SU-DHL-6 (cell line): ENCODE results near the gene VAT1L.

ENCODE experiments used
- CTCF ChIP-seq: fragments of 200-600 bp; sonication (generic); IDR thresholded peaks from one replicate; pipeline ENCODE4 v1.5.1; 2017; ENCODE audit warnings: antibody characterized with exemption, mild to moderate bottlenecking, low read length, moderate library complexity; ENCODE audit not compliant: insufficient read depth, poor library complexity, severe bottlenecking
- EZH2phosphoT487 ChIP-seq: fragments of 200-600 bp; sonication (generic), shearing (Covaris generic); conservative IDR thresholded peaks from 2 replicates; pipeline ENCODE4 v1.6.1; 2018; ENCODE audit warnings: mild to moderate bottlenecking, antibody characterized with exemption, low read length, moderate library complexity, mixed read lengths

- no peak for TF ChIP-seq CTCF
- TF ChIP-seq EZH2phosphoT487: no peak
Observed at GRCh38 chr16:77812856-77813500, 24.6 kb downstream of the VAT1L start.
